ENCODE results near the gene C20orf141.

GRCh38 chr20:2797136-2797983 lies 17.4 kb upstream of the C20orf141 start:
- no peak for TF ChIP-seq POLR2A (IDR thresholded peaks at IDR 0.05)
- no peak for TF ChIP-seq CTCF (IDR thresholded peaks at IDR 0.05)

Data from heart left ventricle (tissue), 13 donors.